ENCODE data around the gene CDKN2B-AS1. TPM values are rescaled to one million over a fixed set of nuclear protein-coding genes. Genes with fewer than 3 reads are reported as not detected.

Gene CDKN2B-AS1
- total and polyA plus RNA-seq, 2 of the 13 experiments (the other 11 are each of a cell fraction or from before 2014, with no cell fraction given), result 0.64 to 2.3 TPM

DNA sequence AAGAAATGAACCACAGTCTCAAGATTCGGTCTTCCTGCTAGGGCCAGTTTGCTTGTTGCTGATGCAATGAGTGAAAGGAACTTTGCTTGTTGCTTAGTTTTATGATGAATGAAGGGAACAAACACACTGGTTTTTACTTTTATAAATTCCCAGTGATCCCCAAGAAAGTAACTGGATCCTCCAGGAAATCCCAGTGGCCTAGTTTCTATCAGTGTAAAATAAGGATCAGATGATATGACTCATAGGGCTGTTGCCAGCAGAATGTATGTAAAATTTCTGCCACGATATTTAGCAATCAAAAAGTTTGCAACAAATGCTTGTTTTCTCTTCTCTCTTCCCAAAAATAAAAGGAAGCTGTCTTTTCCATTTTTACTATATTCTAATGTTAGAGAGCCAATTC is 174.7 kb downstream of the CDKN2B-AS1 start:
- H3K36me3 ChIP-seq (replicated peaks in 1 of 2; ENCODE audit: control insufficient read depth in 1 of 2, insufficient read depth in 2 of 2, low read length in 2 of 2), result no peaks in the 10 kb centered on the region
- WGBS (ENCODE audit: low lambda C conversion rate), result 7% methylated on average over 2 of the region's 2 CpGs
- ChIA-PET CTCF (ENCODE audit: low intra/inter-chr PET ratio, low total read pairs) (no interaction called here), POLR2A (interaction anchor here (1.1 kb wide), 1 partner anchor 43 kb away, joined by 3 read pairs; no protein-coding TSS in a partner anchor)
- DNase-seq (ENCODE audit: low spot score), result no peak
- H3K4me1 ChIP-seq (ENCODE audit: insufficient read depth, low read length), result no peaks in the 10 kb centered on the region
- no peak overlapping the region for H2AFZ ChIP-seq (ENCODE audit: low read length)
- no peak overlapping the region for H3K27ac ChIP-seq (ENCODE audit: extremely low read length, insufficient read depth, low read length)
- no peak overlapping the region for H3K4me2 ChIP-seq (ENCODE audit: low read depth, low read length)
- BruUV-seq (replicated peaks), result no TSS peak
- in situ Hi-C loops (cut with HindIII; ENCODE audit: extremely low pct_ligation_motif_present, low pct_unique_long_range_greater_than_20kb) (no loop called here), intact Hi-C loops (cut with micrococcal nuclease; ENCODE audit: unreplicated experiment) (no loop called here)
- H3K79me2 ChIP-seq (ENCODE audit: insufficient read depth, low read length), result no peaks in the 10 kb centered on the region
- no peak for FAIRE-seq
- no peak overlapping the region for H3K4me3 ChIP-seq (replicated peaks in 1 of 3; ENCODE audit: insufficient read depth in 1 of 3, low read depth in 2 of 3, low read length in 3 of 3)
- no peaks in the 10 kb centered on the region for H4K20me1 ChIP-seq (ENCODE audit: insufficient read depth, low read length)
- H3K27me3 ChIP-seq (ENCODE audit: control insufficient read depth in 1 of 2, insufficient read depth in 2 of 2, low read length in 2 of 2), result no peaks in the 10 kb centered on the region
- no peak overlapping the region for H3K9ac ChIP-seq (ENCODE audit: insufficient read depth, low read depth, low read length)
- H3K9me3 ChIP-seq (ENCODE audit: low read length), result no peaks in the 10 kb centered on the region
- ATAC-seq, result no peak
- no peak for TF ChIP-seq AHDC1 (CRISPR knock-in tag; IDR thresholded peaks at IDR 0.05; ENCODE audit: borderline replicate concordance)
- no peak for TF ChIP-seq HOXA9 (CRISPR knock-in tag; IDR thresholded peaks at IDR 0.05; ENCODE audit: borderline replicate concordance)
- TF ChIP-seq GABPB1 (CRISPR knock-in tag; IDR thresholded peaks at IDR 0.05), result no peak
- no peak for TF ChIP-seq CENPT (CRISPR knock-in tag; IDR thresholded peaks at IDR 0.05; ENCODE audit: low read depth)
- no peak for TF ChIP-seq ZNF121 (CRISPR knock-in tag; IDR thresholded peaks at IDR 0.05)
- TF ChIP-seq ZFP62 (CRISPR knock-in tag; IDR thresholded peaks at IDR 0.05), result no peak
- no peak for TF ChIP-seq HMGXB4 (CRISPR knock-in tag; IDR thresholded peaks at IDR 0.05; ENCODE audit: borderline replicate concordance in 1 of 2, low read depth in 1 of 2)
- TF ChIP-seq ZBTB39 (CRISPR knock-in tag; IDR thresholded peaks at IDR 0.05), result no peak
- no peak for TF ChIP-seq PLRG1 (conservative IDR thresholded peaks at IDR 0.05)
- TF ChIP-seq, protein P1, sequence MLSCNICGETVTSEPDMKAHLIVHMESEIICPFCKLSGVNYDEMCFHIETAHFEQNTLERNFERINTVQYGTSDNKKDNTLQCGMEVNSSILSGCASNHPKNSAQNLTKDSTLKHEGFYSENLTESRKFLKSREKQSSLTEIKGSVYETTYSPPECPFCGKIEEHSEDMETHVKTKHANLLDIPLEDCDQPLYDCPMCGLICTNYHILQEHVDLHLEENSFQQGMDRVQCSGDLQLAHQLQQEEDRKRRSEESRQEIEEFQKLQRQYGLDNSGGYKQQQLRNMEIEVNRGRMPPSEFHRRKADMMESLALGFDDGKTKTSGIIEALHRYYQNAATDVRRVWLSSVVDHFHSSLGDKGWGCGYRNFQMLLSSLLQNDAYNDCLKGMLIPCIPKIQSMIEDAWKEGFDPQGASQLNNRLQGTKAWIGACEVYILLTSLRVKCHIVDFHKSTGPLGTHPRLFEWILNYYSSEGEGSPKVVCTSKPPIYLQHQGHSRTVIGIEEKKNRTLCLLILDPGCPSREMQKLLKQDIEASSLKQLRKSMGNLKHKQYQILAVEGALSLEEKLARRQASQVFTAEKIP (CRISPR knock-in tag; IDR thresholded peaks at IDR 0.05; ENCODE audit: borderline replicate concordance), result no peak
- no peak for TF ChIP-seq KLF9 (CRISPR knock-in tag; IDR thresholded peaks at IDR 0.05; ENCODE audit: low read depth)
- no peak for TF ChIP-seq GATA4 (IDR thresholded peaks at IDR 0.05; ENCODE audit: borderline replicate concordance, low read depth)

All from HepG2 (cell line).